Neural cell (in vitro differentiated cells): ENCODE results near the gene HOXA3.

Experiments used
- TF ChIP-seq, protein P1 (sequence below): fragments of 450-650 bp; IDR thresholded peaks from 2 replicates; pipeline ENCODE4 v1.5.1; 2014; ENCODE audit warnings: antibody characterized with exemption, mild to moderate bottlenecking, moderate library complexity; ENCODE audit not compliant: poor library complexity, severe bottlenecking
- TF ChIP-seq, protein P2 (sequence below): IDR thresholded peaks from 2 replicates; pipeline ENCODE4 v1.6.1; 2012; ENCODE audit warnings: borderline replicate concordance

DNA sequence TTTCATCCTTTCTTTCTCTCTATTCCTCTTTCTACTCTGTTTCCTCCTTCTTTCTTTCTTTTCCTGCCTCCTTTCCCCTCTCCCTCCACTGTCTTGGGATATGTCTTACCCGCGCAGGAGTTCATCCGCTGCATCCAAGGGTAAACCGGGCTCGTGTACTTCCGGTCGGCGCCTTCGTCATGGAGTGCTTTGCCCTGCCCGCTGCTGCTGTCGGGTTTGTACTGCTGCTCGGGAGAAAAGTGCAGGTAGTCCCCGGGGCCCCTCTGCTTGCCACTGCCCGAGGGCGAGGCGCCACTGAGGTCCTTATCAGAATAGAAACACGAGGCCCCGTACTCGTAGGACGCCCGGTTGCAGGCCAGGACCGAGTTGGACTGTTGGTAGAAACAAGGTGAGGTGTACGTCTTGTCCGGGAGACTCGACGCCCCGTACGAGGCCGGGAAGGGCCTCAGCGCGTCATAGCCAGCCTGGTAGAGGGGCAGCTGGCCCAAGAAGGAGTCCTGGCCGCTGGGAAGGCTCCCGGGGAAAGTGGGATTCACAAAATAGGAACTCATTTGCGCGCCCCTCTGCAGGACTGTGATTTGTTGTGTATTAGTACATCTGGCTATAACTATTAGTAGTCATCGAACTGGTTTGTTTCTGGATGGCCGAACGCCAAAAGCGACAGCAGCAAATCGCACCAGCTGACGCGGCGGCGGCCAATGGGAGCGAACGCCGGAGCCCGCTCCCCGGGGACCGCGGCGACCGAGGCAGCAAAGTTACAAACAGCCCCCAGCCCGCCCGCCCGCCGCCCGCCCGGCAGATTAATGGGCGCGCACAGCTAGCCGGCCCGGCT, 5.0 kb downstream of the HOXA3 start, which contains the start of gene HOXA6:
- TF ChIP-seq, protein P1, sequence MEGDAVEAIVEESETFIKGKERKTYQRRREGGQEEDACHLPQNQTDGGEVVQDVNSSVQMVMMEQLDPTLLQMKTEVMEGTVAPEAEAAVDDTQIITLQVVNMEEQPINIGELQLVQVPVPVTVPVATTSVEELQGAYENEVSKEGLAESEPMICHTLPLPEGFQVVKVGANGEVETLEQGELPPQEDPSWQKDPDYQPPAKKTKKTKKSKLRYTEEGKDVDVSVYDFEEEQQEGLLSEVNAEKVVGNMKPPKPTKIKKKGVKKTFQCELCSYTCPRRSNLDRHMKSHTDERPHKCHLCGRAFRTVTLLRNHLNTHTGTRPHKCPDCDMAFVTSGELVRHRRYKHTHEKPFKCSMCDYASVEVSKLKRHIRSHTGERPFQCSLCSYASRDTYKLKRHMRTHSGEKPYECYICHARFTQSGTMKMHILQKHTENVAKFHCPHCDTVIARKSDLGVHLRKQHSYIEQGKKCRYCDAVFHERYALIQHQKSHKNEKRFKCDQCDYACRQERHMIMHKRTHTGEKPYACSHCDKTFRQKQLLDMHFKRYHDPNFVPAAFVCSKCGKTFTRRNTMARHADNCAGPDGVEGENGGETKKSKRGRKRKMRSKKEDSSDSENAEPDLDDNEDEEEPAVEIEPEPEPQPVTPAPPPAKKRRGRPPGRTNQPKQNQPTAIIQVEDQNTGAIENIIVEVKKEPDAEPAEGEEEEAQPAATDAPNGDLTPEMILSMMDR = no peak
- TF ChIP-seq, protein P2, sequence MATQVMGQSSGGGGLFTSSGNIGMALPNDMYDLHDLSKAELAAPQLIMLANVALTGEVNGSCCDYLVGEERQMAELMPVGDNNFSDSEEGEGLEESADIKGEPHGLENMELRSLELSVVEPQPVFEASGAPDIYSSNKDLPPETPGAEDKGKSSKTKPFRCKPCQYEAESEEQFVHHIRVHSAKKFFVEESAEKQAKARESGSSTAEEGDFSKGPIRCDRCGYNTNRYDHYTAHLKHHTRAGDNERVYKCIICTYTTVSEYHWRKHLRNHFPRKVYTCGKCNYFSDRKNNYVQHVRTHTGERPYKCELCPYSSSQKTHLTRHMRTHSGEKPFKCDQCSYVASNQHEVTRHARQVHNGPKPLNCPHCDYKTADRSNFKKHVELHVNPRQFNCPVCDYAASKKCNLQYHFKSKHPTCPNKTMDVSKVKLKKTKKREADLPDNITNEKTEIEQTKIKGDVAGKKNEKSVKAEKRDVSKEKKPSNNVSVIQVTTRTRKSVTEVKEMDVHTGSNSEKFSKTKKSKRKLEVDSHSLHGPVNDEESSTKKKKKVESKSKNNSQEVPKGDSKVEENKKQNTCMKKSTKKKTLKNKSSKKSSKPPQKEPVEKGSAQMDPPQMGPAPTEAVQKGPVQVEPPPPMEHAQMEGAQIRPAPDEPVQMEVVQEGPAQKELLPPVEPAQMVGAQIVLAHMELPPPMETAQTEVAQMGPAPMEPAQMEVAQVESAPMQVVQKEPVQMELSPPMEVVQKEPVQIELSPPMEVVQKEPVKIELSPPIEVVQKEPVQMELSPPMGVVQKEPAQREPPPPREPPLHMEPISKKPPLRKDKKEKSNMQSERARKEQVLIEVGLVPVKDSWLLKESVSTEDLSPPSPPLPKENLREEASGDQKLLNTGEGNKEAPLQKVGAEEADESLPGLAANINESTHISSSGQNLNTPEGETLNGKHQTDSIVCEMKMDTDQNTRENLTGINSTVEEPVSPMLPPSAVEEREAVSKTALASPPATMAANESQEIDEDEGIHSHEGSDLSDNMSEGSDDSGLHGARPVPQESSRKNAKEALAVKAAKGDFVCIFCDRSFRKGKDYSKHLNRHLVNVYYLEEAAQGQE = no peak
